HG02870 (cell line): ENCODE results near the gene PGBD2.
A peak's percentile ranks its signal among the peaks of the same experiment; 100 is the strongest.
"Not testable (repeated sequence)": the region's sequence is repeated elsewhere in the genome, so short reads cannot be mapped to it uniquely, and the experiment has no call there.

ENCODE experiments used
- ATAC-seq: cut with Tn5 transposase; IDR thresholded peaks from one replicate; pipeline ENCODE4 v1.9.1; 2021; ENCODE audit warnings: mild to moderate bottlenecking, moderate library complexity; ENCODE audit not compliant: unreplicated experiment

The PGBD2 gene

GRCh38 chr1:248886237-248886895 lies 19.7 kb upstream of the PGBD2 start:
- no peak for ATAC-seq

GRCh38 chr1:248889914-248890243 lies 16.2 kb upstream of the PGBD2 start:
- not testable (repeated sequence) for ATAC-seq

- no peak for ATAC-seq
Observed at GRCh38 chr1:248890549-248891498, 15.2 kb upstream of the PGBD2 start.

- ATAC-seq, result no peak
Observed at GRCh38 chr1:248891758-248892157, 14.3 kb upstream of the PGBD2 start.

- ATAC-seq, result no peak
Observed at GRCh38 chr1:248892590-248892989, 13.4 kb upstream of the PGBD2 start.

- ATAC-seq, result no peak
Observed at GRCh38 chr1:248894837-248895236, 11.2 kb upstream of the PGBD2 start.

- no peak for ATAC-seq
Observed at GRCh38 chr1:248897412-248898337, 8.4 kb upstream of the PGBD2 start.

GRCh38 chr1:248900637-248901036 lies 5.4 kb upstream of the PGBD2 start:
- no peak for ATAC-seq

GRCh38 chr1:248901578-248901977 lies 4.5 kb upstream of the PGBD2 start:
- ATAC-seq, result no peak

GRCh38 chr1:248904437-248905216 lies 1.4 kb upstream of the PGBD2 start:
- no peak for ATAC-seq

GRCh38 chr1:248905662-248906008 lies 400 bp upstream of the PGBD2 start:
- ATAC-seq, result no peak

GRCh38 chr1:248906753-248907661 lies 972 bp downstream of the PGBD2 start:
- peak; percentile 20 for ATAC-seq

GRCh38 chr1:248910761-248911160 lies 4.7 kb downstream of the PGBD2 start:
- ATAC-seq, result no peak

GRCh38 chr1:248913933-248914332 lies 7.9 kb downstream of the PGBD2 start:
- ATAC-seq, result no peak

- ATAC-seq, result no peak
Observed at GRCh38 chr1:248914796-248915381, 8.9 kb downstream of the PGBD2 start.

GRCh38 chr1:248918131-248918530 lies 12.1 kb downstream of the PGBD2 start:
- ATAC-seq, result no peak

- no peak for ATAC-seq
Observed at GRCh38 chr1:248923352-248924338, 17.6 kb downstream of the PGBD2 start.
